Erythroblast (primary cell): ENCODE data around the gene PTGIR.

Source experiments
- GATA1 ChIP-seq: IDR thresholded peaks from 2 replicates; pipeline ENCODE4 v1.6.1; 2011; ENCODE audit warnings: low read depth, mild to moderate bottlenecking, control low read depth, low read length, moderate library complexity
- POLR2A ChIP-seq: IDR thresholded peaks from 2 replicates; pipeline ENCODE4 v1.6.1; 2011; ENCODE audit warnings: mild to moderate bottlenecking, low read length

DNA sequence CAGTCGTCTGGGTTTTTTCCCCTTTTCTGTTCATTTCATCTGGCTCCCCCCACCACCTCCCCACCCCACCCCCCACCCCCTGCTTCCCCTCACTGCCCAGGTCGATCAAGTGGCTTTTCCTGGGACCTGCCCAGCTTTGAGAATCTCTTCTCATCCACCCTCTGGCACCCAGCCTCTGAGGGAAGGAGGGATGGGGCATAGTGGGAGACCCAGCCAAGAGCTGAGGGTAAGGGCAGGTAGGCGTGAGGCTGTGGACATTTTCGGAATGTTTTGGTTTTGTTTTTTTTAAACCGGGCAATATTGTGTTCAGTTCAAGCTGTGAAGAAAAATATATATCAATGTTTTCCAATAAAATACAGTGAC, 14.5 kb downstream of the PTGIR start:
- TF ChIP-seq POLR2A, result no peak
- TF ChIP-seq GATA1, result no peak
